Psoas muscle (tissue), 8 donors: ENCODE results near the gene ENG. TPM values are rescaled to one million over a fixed set of nuclear protein-coding genes. Genes with fewer than 3 reads are reported as not detected.

Experiments
- ATAC-seq, 4 donors: fragments of 200-7000 bp; cut with Tn5 transposase; one replicate each; pipeline ENCODE4 v1.9.1; 2020; ENCODE audit warnings: moderate library complexity in 3 of 4, mild to moderate bottlenecking in 2 of 4
- DNase-seq, 2 donors: peaks; one replicate each; pipeline ENCODE4 v3.0.0-alpha.2; 2020
- H3K27ac ChIP-seq: fragments of 200-600 bp; one replicate; pipeline ENCODE4 v1.8.0; 2022
- H3K27me3 ChIP-seq, 3 donors: fragments of 200-600 bp in 1 of 3; one replicate each; pipeline versions ENCODE4 v1.6.1 to v1.8.0; 2013 to 2022; ENCODE audit warnings: low read length in 2 of 3, mild to moderate bottlenecking in 2 of 3, moderate library complexity in 1 of 3; ENCODE audit not compliant: insufficient read depth in 3 of 3
- H3K36me3 ChIP-seq, 2 donors: fragments of 200-600 bp in 1 of 2; one replicate each; pipeline versions ENCODE4 v1.6.1 to v1.8.0; 2013 to 2022; ENCODE audit warnings: low read depth in 1 of 2, mild to moderate bottlenecking in 1 of 2, moderate library complexity in 1 of 2; ENCODE audit not compliant: insufficient read depth in 1 of 2
- H3K4me1 ChIP-seq: fragments of 200-600 bp; one replicate; pipeline ENCODE4 v1.8.0; 2022
- H3K4me3 ChIP-seq: fragments of 200-600 bp; one replicate; pipeline ENCODE4 v1.8.0; 2022; ENCODE audit warnings: mild to moderate bottlenecking
- H3K9me3 ChIP-seq: fragments of 200-600 bp; one replicate; pipeline ENCODE4 v1.8.0; 2022
- CTCF ChIP-seq: fragments of 200-600 bp; IDR thresholded peaks from one replicate; pipeline ENCODE4 v1.8.0; 2022; ENCODE audit warnings: antibody characterized with exemption
- WGBS, 3 donors: extraction: QIAGEN DNeasy Blood & Tissue Kit; methylation state at CpG; one replicate each; pipeline versions ENCODE4 v1.1.6 to v1.1.7; 2013; 5-methylcytosine and 5-hydroxymethylcytosine counted together
- intact Hi-C, 2 donors: fragments of 100-400 bp; cut with DNase I; formaldehyde crosslinking; loops; one replicate each; pipeline versions ENCODE4 v1.11.0 to v1.14.2; 2022
- polyA plus RNA-seq, 3 donors: library from polyadenylated mRNA; stranded (reverse); fragments of 200-250 nt; gene quantifications; one replicate each; pipeline ENCODE4 v1.2.3, GENCODE V29; 2013
- total RNA-seq, 4 donors: library from RNA; stranded (reverse); fragmentation: NEBNext Ultra II Directional in 2 of 4; extraction: Animal tissue kit (Norgen Biotek cat#: 25700) in 2 of 4; gene quantifications; one replicate each; pipeline versions ENCODE4 v1.2.1 to v1.2.4, GENCODE V29; 2021 to 2023
- donor health status: healthy with polysubstance abuse.
- donor health status: DM: no; HTN: no; CAD: no; lungs with moderate emphysema.
- donor health status: Bipolar disorder and iron deficiency.
- donor health status: healthy.
- donor health status: DM: yes; HTN: yes; CAD: no.
- donor health status: DM: no; HTN: no; CAD: no.
- donor health status: DM: no; HTN: no; CAD: no.
- donor health status: DM: yes; HTN: yes; CAD: no.

The ENG gene
- total and polyA plus RNA-seq, 7 donors, result 22.1 to 80.4 (median 38.6) TPM

GRCh38 chr9:127803507-127804352, 50.7 kb downstream of the ENG start:
- 40 to 44% (median 40%) methylated on average over 18 of the region's 18 CpGs for WGBS, 3 donors
- no peaks in the 10 kb centered on the region for H3K9me3 ChIP-seq
- H3K36me3 ChIP-seq, result peaks cover 0 to 44% of the 10 kb centered on the region in 2 donors
- peak overlapping the region; percentile 80 for H3K4me3 ChIP-seq
- peak; percentile 9 to 67 (median 52) for ATAC-seq
- H3K27me3 ChIP-seq, result no peaks in the 10 kb centered on the region
- intact Hi-C loops, result loop anchor here (5.0 kb wide), 2 partner anchors 64 to 69 kb away; no protein-coding TSS in a partner anchor
- TF ChIP-seq CTCF, result no peak
- peak overlapping the region; percentile 95 for H3K27ac ChIP-seq
- peaks cover 24% of the 10 kb centered on the region for H3K4me1 ChIP-seq
- peak in 1 of 2 donors; percentile 83 for DNase-seq

- intact Hi-C loops, result loop anchor here (5.0 kb wide), 2 partner anchors 64 to 69 kb away; no protein-coding TSS in a partner anchor
- ATAC-seq (peak; percentile 84 to 88 (median 86)), DNase-seq (peak; percentile 93 to 95)
- peaks cover 24% of the 10 kb centered on the region for H3K4me1 ChIP-seq
- H3K36me3 ChIP-seq, result peaks cover 0 to 35% of the 10 kb centered on the region in 2 donors
- no peaks in the 10 kb centered on the region for H3K9me3 ChIP-seq
- TF ChIP-seq CTCF, result no peak
- 0 to 1% (median 0%) methylated on average over 45 to 83 of the region's 83 CpGs for WGBS, 3 donors
- peak within 1 kb of the TSS; percentile 80 for H3K4me3 ChIP-seq
- H3K27ac ChIP-seq, result peak within 1 kb of the TSS; percentile 95
- H3K27me3 ChIP-seq, result no peaks in the 10 kb centered on the region
Observed at GRCh38 chr9:127802576-127803443, 51.6 kb downstream of the ENG start, which contains the start of gene FPGS. Gene FPGS (plus strand): TSS chr9:127802882. CDS start chr9:127802925, 43 bp downstream.

DNA sequence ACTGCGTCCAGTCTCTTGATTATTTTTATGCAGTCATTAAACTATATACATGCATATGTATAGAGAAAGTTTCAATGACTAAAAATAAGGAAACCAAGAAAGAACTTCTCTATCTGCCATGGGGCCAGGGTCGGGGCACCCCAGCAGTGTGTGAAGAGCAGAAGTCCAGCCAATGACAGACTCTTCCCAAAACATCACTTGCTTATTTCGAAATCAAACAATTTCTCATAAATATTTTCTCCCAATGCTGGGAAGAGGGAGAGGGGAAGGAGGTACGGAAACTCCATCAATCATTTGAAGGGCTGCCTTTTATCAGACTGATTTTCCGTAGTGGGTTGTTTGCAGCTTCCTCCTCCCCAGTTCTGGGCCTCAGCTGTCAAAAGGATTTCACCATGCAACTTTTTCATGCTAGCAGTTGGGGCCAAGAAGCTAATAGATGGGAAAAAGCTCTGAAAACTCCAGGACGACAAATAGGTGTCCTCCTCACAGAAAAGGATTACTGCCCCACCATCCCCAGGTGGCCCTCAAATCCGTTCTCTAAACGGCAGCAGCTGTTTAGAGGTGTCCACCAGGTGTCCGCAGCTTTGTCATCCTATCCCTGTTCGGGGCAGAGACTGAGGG, 52.4 kb downstream of the ENG start:
- H3K27me3 ChIP-seq, result no peaks in the 10 kb centered on the region
- DNase-seq (no peak), ATAC-seq (peak in 1 of 4 donors; percentile 0)
- H3K4me1 ChIP-seq, result peaks cover 24% of the 10 kb centered on the region
- H3K4me3 ChIP-seq, result peak overlapping the region; percentile 80
- H3K27ac ChIP-seq, result peak overlapping the region; percentile 95
- H3K36me3 ChIP-seq, result peaks cover 0 to 27% of the 10 kb centered on the region in 2 donors
- no peak for TF ChIP-seq CTCF
- 23 to 24% (median 24%) methylated on average over 10 of the region's 10 CpGs for WGBS, 3 donors
- no peaks in the 10 kb centered on the region for H3K9me3 ChIP-seq
- intact Hi-C loops, result loop anchor here (2.0 to 5.0 kb wide), 3 partner anchors 15 to 70 kb away; partner anchors contain the start of gene CDK9 (in 1 of the 2)

- DNase-seq, result no peak
- peaks cover 0 to 13% of the 10 kb centered on the region in 2 donors for H3K36me3 ChIP-seq
- ATAC-seq, result no peak
- TF ChIP-seq CTCF, result no peak
- H3K4me1 ChIP-seq, result peaks cover 15% of the 10 kb centered on the region
- no peaks in the 10 kb centered on the region for H3K27me3 ChIP-seq
- intact Hi-C loops, result no loop called here
- no peak overlapping the region for H3K4me3 ChIP-seq
- H3K27ac ChIP-seq, result peak overlapping the region; percentile 27
- WGBS, 3 donors, result 55 to 56% (median 56%) methylated on average over 11 of the region's 11 CpGs
- no peaks in the 10 kb centered on the region for H3K9me3 ChIP-seq
Observed at GRCh38 chr9:127796852-127797370, 57.5 kb downstream of the ENG start.
